Smooth muscle cell (in vitro differentiated cells): ENCODE data around the gene COQ9. TPM values are rescaled to one million over a fixed set of nuclear protein-coding genes. Genes with fewer than 3 reads are reported as not detected.

Source experiments
- DNase-seq: peaks from one replicate; lab custom pipeline; 2025; ENCODE audit not compliant: unreplicated experiment; lab: John Stamatoyannopoulos, UW
- H2AFZ ChIP-seq: fragments of 200-600 bp; sonication (generic); 2 replicates; pipeline ENCODE4 v1.6.0; 2016; ENCODE audit warnings: antibody characterized with exemption, low read depth, mild to moderate bottlenecking
- H3F3A ChIP-seq: fragments of 200-600 bp; sonication (generic); 2 replicates; pipeline ENCODE4 v1.6.0; 2017; ENCODE audit warnings: antibody characterized with exemption, low read depth
- H3K27ac ChIP-seq: fragments of 200-600 bp; sonication (generic); 2 replicates; pipeline ENCODE4 v1.5.1; 2016; ENCODE audit warnings: low read depth, mild to moderate bottlenecking
- H3K27me3 ChIP-seq: fragments of 200-600 bp; sonication (generic); 2 replicates; pipeline ENCODE4 v1.6.1; 2016; ENCODE audit warnings: low read depth, mild to moderate bottlenecking
- H3K36me3 ChIP-seq: fragments of 200-600 bp; sonication (generic); 2 replicates; pipeline ENCODE4 v1.5.1; 2016; ENCODE audit warnings: low read depth
- H3K4me1 ChIP-seq: fragments of 200-600 bp; sonication (generic); 2 replicates; pipeline ENCODE4 v1.5.1; 2016; ENCODE audit warnings: low read depth
- H3K4me2 ChIP-seq: fragments of 200-600 bp; sonication (generic); 2 replicates; pipeline ENCODE4 v1.6.0; 2016; ENCODE audit warnings: mild to moderate bottlenecking
- H3K4me3 ChIP-seq: fragments of 200-600 bp; sonication (generic); 2 replicates; pipeline ENCODE4 v1.5.1; 2016; ENCODE audit warnings: mild to moderate bottlenecking
- H3K79me2 ChIP-seq: fragments of 200-600 bp; sonication (generic); 2 replicates; pipeline ENCODE4 v1.6.0; 2016; ENCODE audit warnings: low read depth, mild to moderate bottlenecking
- H3K9ac ChIP-seq: fragments of 200-600 bp; sonication (generic); 2 replicates; pipeline ENCODE4 v1.6.0; 2016; ENCODE audit warnings: low read depth
- H3K9me3 ChIP-seq: fragments of 200-600 bp; sonication (generic); replicated peaks from 2 replicates; pipeline ENCODE4 v1.5.1; 2016; ENCODE audit warnings: low read depth
- H4K20me1 ChIP-seq: fragments of 200-600 bp; sonication (generic); 2 replicates; pipeline ENCODE4 v1.6.0; 2016; ENCODE audit warnings: low read depth
- CTCF ChIP-seq: fragments of 200-600 bp; sonication (generic); IDR thresholded peaks from 2 replicates; pipeline ENCODE4 v1.5.1; 2017; ENCODE audit warnings: borderline replicate concordance, mild to moderate bottlenecking, antibody characterized with exemption; ENCODE audit not compliant: insufficient read depth, poor library complexity, severe bottlenecking
- WGBS: methylation state at CpG from one replicate; pipeline ENCODE4 v1.1.7; 2016; ENCODE audit warnings: low lambda C conversion rate; 5-methylcytosine and 5-hydroxymethylcytosine counted together
- polyA plus RNA-seq: library from polyadenylated mRNA; unstranded; fragments of >200 nt; fragmentation: Nextera tagmentation; extraction: Ambion mirVana; gene quantifications from 2 replicates; pipeline ENCODE4 v1.2.1, GENCODE V29; 2016
- total RNA-seq: library from RNA; depleted of rRNA; stranded (reverse); fragments of >200 nt; gene quantifications from 2 replicates; pipeline ENCODE4 v1.2.3, GENCODE V29; 2014

The COQ9 gene
- total and polyA plus RNA-seq, 2 experiments from 2014 or later, result 34.7 to 62.1 TPM

DNA sequence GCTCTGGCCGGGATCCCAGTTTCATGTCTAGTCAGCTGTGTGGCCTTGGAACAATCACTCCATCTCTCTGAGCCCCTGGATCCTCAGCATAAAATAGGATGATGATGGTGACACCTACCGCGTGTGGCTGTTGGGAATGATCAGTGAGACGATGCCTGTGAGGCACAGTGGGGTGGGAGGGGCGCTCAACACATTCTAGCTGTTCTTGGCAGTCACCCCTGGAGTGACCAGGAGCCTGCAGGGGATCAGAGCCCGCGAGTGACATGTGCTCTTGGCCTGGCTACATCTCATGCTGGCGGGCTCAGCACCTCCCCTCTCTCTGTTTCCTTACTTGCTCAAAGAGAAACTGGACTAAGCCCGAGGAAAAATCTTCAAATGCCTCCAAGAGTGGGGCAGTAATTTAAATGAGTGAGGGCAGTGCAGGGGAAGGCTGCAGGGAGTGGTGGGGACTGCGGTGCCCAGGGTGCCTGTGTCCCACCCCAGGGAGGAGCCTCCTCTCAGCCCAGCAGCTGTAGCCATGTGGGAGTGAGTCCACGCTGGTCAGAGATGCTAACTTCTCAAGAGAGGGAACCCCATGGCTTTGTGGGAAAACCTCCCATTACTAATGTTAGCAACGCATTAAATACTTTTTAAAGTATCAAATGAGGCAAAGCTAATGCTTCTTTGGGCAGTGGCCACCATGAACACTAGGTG, 62.1 kb downstream of the COQ9 start:
- Histone ChIP-seq H3K4me1 (peaks cover 9% of the 10 kb centered on the region), H3K27ac (no peak overlapping the region), H3K27me3 (no peaks in the 10 kb centered on the region), H3K4me3 (no peak overlapping the region), H3K9me3 (no peaks in the 10 kb centered on the region), H2AFZ (no peak overlapping the region), H3K36me3 (no peaks in the 10 kb centered on the region), H3K9ac (no peak overlapping the region), H4K20me1 (no peaks in the 10 kb centered on the region), H3K79me2 (no peaks in the 10 kb centered on the region), H3F3A (peaks cover 14% of the 10 kb centered on the region), H3K4me2 (no peak overlapping the region)
- 79% methylated on average over 12 of the region's 12 CpGs for WGBS
- DNase-seq, result no peak
- TF ChIP-seq CTCF, result no peak

- Histone ChIP-seq H3K79me2 (no peaks in the 10 kb centered on the region), H3K4me1 (peaks cover 9% of the 10 kb centered on the region), H3K4me3 (no peak overlapping the region), H3K9ac (no peak overlapping the region), H3K4me2 (no peak overlapping the region), H3K36me3 (no peaks in the 10 kb centered on the region), H2AFZ (no peak overlapping the region), H4K20me1 (no peaks in the 10 kb centered on the region), H3K27me3 (no peaks in the 10 kb centered on the region), H3K9me3 (no peaks in the 10 kb centered on the region), H3F3A (peaks cover 16% of the 10 kb centered on the region), H3K27ac (peak overlapping the region; percentile 31)
- WGBS, result 25% methylated on average over 10 of the region's 10 CpGs
- no peak for DNase-seq
- no peak for TF ChIP-seq CTCF
These were observed 63.0 kb downstream of the COQ9 start for GRCh38 chr16:57510016-57510871.

Other genes starting within 250 kb of the COQ9 start
- 78.1 and 85.6 TPM in 2 replicates for gene ARL2BP, start 202.2 kb upstream of the COQ9 start, total RNA-seq
- gene ARL2BP, start 202.2 kb upstream of the COQ9 start, polyA plus RNA-seq, result 68.9 and 88.0 TPM in 2 replicates
- gene PLLP, start 162.8 kb upstream of the COQ9 start, total RNA-seq, result 0.81 TPM in 1 of 2 replicates, not detected in the other
- 0.33 and 0.59 TPM in 2 replicates for gene PLLP, start 162.8 kb upstream of the COQ9 start, polyA plus RNA-seq
- not detected in 2 replicates for gene CCL22, start 88.7 kb upstream of the COQ9 start, total RNA-seq
- not detected in 2 replicates for gene CCL22, start 88.7 kb upstream of the COQ9 start, polyA plus RNA-seq
- 2.2 and 4.0 TPM in 2 replicates for gene CX3CL1, start 75.0 kb upstream of the COQ9 start, total RNA-seq
- gene CX3CL1, start 75.0 kb upstream of the COQ9 start, polyA plus RNA-seq, result 2.8 and 5.4 TPM in 2 replicates
- gene CCL17, start 42.7 kb upstream of the COQ9 start, total RNA-seq, result not detected in 2 replicates
- gene CCL17, start 42.7 kb upstream of the COQ9 start, polyA plus RNA-seq, result not detected in 2 replicates
- 36.6 and 39.5 TPM in 2 replicates for gene CIAPIN1, start 94 bp upstream of the COQ9 start, total RNA-seq
- gene CIAPIN1, start 94 bp upstream of the COQ9 start, polyA plus RNA-seq, result 58.1 and 67.4 TPM in 2 replicates
- 60.9 and 90.0 TPM in 2 replicates for gene POLR2C, start 15.2 kb downstream of the COQ9 start, total RNA-seq
- gene POLR2C, start 15.2 kb downstream of the COQ9 start, polyA plus RNA-seq, result 58.0 and 67.3 TPM in 2 replicates
- 36.5 and 43.5 TPM in 2 replicates for gene DOK4, start 39.0 kb downstream of the COQ9 start, total RNA-seq
- 73.6 and 95.6 TPM in 2 replicates for gene DOK4, start 39.0 kb downstream of the COQ9 start, polyA plus RNA-seq
- gene CCDC102A, start 89.1 kb downstream of the COQ9 start, total RNA-seq, result 10.8 and 13.4 TPM in 2 replicates
- gene CCDC102A, start 89.1 kb downstream of the COQ9 start, polyA plus RNA-seq, result 21.9 and 25.3 TPM in 2 replicates
- not detected in 2 replicates for gene ADGRG5, start 95.2 kb downstream of the COQ9 start, total RNA-seq
- gene ADGRG5, start 95.2 kb downstream of the COQ9 start, polyA plus RNA-seq, result not detected in 2 replicates
- 27.3 and 32.0 TPM in 2 replicates for gene ADGRG1, start 181.2 kb downstream of the COQ9 start, total RNA-seq
- gene ADGRG1, start 181.2 kb downstream of the COQ9 start, polyA plus RNA-seq, result 15.3 and 71.2 TPM in 2 replicates
- gene ADGRG3, start 220.8 kb downstream of the COQ9 start, total RNA-seq, result 0.13 TPM in 1 of 2 replicates, not detected in the other
- gene ADGRG3, start 220.8 kb downstream of the COQ9 start, polyA plus RNA-seq, result not detected in 2 replicates
- gene DRC7, start 247.3 kb downstream of the COQ9 start, total RNA-seq, result 0.94 TPM in 1 of 2 replicates, not detected in the other
- not detected in 2 replicates for gene DRC7, start 247.3 kb downstream of the COQ9 start, polyA plus RNA-seq